ENCODE results near the gene POLD2. TPM values are rescaled to one million over a fixed set of nuclear protein-coding genes. Genes with fewer than 3 reads are reported as not detected.
"Not testable (repeated sequence)": the region's sequence is repeated elsewhere in the genome, so short reads cannot be mapped to it uniquely, and the experiment has no call there.

POLD2 gene
- polyA plus RNA-seq, 5 donors: 87.9 to 126 (median 101) TPM

GRCh38 chr7:44140341-44140740 lies 17.0 kb upstream of the POLD2 start:
- DNase-seq: no peak

GRCh38 chr7:44139311-44140010 lies 16.1 kb upstream of the POLD2 start:
- no peak for DNase-seq

DNA sequence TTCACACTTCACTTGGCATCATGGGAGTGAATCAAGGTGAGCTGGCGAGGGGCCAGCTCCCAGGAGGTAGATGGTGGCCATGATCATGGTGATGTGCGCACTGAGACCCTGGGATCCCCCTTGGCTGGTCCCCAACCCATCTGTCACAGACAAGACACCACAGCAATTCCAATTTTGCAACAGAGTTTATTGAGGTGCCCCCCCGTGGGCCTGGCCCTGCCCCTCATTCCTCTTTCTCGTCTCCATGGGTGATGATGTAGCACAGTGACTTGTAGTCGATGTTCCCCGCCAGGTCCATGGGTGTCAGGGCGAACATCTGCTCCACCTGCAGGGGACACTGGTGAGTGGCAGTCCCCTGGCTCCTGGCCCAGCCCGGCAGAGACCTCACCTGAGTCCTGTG lies 15.3 kb upstream of the POLD2 start:
- DNase-seq: no peak

GRCh38 chr7:44136731-44137130 lies 13.4 kb upstream of the POLD2 start:
- DNase-seq: no peak

- DNase-seq: no peak
These were observed 11.7 kb upstream of the POLD2 start for GRCh38 chr7:44134943-44135628.

DNA sequence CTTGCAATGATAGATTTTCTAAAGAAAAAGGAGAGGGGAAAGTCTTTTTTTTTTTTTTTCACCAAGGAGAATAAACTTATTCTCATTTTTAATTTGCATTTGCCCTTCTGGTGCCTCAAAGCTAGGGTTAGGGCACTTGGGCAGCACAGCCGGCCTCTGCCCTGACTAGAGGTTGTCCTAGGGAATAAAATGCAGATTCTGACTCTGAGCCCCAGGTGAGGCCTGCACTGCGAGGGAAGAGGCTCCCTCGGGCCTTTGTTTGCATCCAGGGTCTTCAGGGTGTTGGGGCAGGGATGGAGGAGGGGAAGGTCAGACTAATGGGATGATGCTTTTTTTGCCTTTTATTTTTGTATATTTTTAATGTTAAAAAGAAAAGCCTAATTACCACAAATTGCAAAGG lies 9.9 kb upstream of the POLD2 start:
- DNase-seq: no peak

DNA sequence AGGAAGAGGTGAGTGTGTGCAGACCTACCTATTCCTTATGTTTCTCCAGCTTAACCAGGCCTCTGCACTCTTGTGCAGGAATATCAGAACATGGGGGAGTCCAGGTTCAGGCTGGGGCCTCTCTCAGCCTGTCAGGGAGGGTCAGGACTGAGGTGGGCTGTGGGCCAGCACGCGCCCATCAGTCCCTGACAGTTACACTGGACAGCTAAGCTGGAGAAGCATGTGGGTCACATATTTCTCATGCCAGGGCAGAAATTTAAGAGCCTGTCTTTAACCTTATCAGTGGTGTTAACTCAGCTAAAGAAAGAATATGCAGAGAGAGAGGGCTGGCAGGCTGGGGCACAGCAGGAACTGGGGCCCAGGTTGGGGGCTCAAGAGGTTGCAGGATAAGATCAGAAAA lies 8.7 kb upstream of the POLD2 start:
- DNase-seq: no peak

DNA sequence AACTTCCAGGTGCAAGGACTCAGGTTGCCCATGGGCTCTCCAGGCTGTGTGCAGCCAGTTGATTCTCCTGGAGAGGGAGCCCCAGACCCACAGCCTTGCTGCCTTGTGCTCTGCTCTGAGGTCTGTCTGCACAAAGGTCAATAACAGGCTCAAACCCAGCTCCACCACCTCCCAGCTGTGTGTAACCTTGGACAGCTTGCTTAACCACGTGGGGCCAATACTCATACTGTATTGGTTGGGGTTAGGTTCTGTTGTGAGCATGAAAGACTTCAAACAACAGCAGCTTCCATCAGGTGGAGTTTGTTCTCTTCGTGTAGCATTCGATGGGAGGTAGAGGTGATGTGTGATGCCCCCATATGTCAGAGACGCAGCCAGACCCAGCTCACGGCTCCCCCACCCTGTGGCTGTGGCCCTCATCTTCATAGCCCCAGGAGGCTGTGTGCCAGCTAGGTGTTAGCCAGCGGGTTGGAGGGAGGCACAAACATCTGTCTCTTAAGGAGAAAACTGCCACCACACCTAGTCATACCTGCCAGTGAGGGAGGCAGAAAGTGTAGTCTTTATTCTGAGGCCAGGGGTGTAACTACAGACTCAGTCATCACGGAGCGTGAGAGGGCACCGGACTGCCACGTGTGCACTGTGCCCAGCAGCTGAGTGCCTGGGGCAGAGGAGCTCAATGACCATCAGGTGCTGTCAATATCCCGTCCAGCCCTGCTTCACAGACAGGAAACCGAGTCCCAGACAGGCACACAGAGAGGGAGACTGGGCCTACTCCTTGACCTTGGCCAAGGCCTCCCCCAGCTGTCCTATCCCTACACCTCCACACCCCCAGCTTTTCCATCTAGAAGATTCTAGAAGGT lies 8.1 kb upstream of the POLD2 start:
- DNase-seq: no peak

GRCh38 chr7:44128721-44129582 lies 5.6 kb upstream of the POLD2 start:
- no peak for DNase-seq

DNA sequence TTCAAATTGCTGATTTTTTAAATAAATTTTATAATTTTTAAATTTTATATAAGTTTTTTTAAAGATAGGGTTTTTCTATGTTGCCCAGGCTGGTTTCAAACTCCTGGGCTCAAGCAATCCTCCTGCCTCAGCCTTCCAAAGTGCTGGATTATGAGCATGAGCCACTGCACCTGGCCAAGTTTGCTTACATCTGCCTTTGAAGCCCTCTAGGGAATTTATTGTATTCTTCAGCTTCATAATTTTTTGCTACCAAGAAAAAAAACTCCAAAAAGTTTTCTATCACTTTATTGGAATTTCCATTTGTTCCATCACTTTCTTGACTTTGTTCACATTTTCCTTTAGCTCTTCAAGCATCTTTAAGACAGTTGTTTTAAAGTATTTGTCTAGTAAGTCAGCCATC lies 3.8 kb upstream of the POLD2 start:
- DNase-seq: no peak

- DNase-seq: not testable (repeated sequence)
These were observed 3.2 kb upstream of the POLD2 start for GRCh38 chr7:44126574-44126973.

DNA sequence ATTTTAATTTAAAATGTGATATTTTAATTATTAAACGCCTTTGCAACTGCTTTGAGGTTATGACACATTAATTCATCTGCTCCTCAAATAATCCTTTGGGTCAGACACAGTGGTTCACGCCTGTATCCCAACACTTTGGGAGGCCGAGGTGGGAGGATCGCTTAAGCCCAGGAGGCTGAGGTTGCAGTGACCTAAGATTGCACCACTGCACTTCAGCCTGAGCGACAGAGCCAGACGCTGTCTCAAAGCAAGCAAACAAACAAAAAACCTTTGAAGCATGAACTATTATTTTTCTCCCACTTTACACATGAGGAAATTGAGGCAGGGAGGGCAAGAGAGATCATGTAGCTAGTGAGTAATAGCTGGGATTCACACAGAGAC lies 1.5 kb upstream of the POLD2 start:
- DNase-seq: no peak

- no peak for DNase-seq
These were observed 819 bp downstream of the POLD2 start for GRCh38 chr7:44122529-44122928.

DNA sequence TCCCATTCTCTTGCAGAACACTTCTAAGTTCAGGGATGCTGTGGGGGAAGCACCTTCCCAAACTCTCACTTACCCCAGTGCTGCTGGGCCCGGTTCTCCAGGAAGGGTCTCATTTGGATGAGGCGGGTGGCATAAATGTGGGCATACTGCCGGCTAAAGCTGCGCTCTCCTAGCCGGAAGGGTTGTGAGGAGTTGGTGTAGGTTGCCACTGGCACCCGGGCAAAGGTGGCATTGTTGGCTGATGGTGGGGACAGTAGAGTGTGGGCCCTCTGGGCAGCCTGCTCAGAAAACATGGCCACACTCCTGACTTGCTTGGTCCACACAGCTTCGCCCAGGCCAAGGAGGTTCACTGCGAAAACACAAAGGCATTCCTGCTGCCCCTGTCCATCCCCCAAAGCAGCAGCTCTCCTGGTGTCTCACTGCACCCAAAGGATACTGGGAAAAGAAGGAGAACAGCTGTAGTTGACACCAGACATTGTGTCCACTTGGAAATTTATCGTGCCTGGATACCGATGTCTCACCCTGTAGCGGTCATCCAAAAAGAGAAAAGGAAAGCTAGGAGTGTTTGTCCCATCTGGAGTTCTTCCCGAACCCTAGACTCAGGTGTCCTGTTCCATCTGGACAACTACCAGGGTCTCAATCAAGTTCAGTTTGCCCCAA lies 1.5 kb downstream of the POLD2 start:
- DNase-seq: no peak

DNA sequence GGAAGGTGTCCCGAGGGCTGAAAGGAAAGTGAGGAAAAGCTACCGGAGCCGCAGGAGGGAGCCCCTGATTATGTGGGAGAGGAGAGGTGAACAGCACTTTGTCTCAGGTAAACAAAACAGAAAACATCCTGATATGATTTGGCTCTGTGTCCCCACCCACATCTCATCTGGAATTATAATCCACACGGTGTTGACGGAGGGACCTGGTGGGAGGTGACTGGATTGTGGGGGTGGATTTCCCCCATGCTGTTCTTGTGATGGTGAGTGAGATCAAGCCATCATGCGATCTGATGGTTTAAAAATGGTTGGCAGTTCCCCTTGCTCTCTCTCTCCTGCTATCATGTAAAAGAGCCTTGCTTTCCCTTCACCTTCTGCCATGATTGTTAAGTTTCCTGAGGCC lies 3.0 kb downstream of the POLD2 start:
- no peak for DNase-seq

DNA sequence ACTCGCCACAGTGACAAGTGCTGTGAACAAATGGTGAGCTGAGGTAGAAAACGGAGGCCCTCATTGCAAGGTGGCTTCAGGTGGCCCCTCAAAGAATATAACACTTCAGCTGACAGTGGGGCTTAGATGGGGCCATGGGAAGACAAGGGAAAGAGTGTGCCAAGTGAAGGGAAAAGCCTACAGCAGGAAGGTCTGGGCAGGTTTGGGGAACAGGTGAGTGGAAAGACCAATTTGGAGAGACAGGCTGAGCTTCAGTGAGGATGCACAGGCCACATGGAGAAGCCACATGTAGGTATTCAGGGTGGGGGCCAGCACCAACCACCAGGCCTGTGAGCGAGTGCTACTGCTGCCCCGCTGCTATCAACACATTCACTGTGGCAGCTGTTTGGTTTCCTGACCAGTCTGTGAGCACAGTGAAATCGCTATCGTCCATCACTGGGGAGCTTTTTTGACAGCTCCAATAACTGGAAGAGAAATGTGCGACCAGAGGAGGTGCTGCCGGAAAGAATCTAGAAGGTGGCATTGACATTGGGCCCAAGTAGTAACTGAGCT lies 3.4 kb downstream of the POLD2 start:
- no peak for DNase-seq

- no peak for DNase-seq
These were observed 5.4 kb downstream of the POLD2 start for GRCh38 chr7:44117801-44118429.

DNA sequence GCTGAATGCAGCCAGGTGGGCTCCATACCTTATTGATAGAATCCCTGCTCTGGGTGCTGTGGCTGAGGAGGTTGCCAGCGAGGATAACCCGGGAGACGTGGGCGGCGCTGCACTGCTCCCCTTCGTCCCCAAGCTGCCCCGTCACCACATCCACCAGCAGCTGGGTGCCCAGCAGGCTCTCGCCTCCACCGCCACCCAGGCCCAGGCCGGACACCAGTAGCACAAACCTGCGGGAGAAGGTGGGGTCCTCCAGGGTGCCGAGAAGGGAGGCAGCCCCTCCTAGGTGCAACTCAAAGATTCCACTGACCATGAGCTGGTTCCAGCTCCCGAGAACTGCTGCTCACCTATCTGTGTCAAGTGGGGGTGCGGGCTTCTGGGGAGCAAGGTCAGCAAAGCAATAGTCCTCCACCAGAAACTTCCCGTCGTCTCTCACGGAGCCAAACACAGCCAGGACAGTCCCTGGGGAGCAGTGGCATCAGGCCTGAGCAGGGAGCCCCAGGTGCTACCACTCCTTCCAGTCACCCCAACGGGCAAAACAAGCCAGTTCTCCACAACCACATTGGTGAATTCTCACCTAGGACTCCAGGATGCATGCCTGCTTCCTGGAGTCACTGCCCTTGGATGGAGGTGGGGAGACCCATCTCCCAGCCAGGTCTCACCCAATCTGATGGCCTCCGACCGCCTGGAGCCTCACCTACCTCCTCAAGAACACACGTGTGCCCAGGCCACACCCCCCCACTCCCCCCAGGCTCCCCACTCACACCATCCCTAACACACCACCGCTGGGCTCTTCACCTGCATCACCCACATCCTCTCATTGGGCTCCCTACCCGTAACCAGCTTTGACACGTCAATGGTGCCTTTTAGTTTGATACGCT lies 6.3 kb downstream of the POLD2 start:
- no peak for DNase-seq

- DNase-seq: no peak
These were observed 7.1 kb downstream of the POLD2 start for GRCh38 chr7:44116087-44116788.
